ENCODE results near the gene SGSM1. TPM values are rescaled to one million over a fixed set of nuclear protein-coding genes. Genes with fewer than 3 reads are reported as not detected.

SGSM1 gene
- total and polyA plus RNA-seq, 9 donors, result 0.08 to 0.76 (median 0.17) TPM

GRCh38 chr22:24961217-24961844, 155.3 kb downstream of the SGSM1 start:
- Histone ChIP-seq H3K9me3 (replicated peaks; ENCODE audit: control insufficient read depth, low read depth, low read length) (no peaks in the 10 kb centered on the region), H3K27me3 (ENCODE audit: control insufficient read depth, insufficient read depth, low read length) (no peaks in the 10 kb centered on the region), H3K36me3 (ENCODE audit: control insufficient read depth, insufficient read depth, low read length) (no peaks in the 10 kb centered on the region), H3K4me1 (ENCODE audit: control insufficient read depth, insufficient read depth, low read length) (peaks cover 5% of the 10 kb centered on the region), H3K27ac (ENCODE audit: low read length) (no peak overlapping the region), H3K4me3 (ENCODE audit: low read length) (no peak overlapping the region)
- WGBS (ENCODE audit: insufficient coverage), result 75% methylated on average over 8 of the region's 11 CpGs
- no peak for DNase-seq

DNA sequence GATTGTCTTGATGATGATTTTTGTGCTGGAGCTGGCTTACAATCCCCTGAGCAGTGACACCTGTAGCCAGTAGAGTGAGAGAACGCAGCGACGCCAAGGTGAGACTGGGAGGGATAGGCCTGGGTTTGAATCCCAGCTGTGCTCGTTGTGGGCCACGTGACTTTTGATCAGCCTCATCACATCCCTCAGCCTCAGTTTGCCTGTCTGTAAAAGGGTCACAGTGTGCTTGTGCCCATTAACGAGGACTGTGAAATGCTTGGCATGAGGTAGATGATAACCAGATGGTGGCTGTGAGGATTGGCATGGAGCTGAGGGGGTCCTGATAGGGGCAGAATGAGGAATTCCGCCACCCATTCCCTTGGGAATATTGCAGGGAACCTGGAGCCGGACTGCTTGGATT, 156.1 kb downstream of the SGSM1 start:
- no peak for DNase-seq
- H3K27me3 ChIP-seq (ENCODE audit: control insufficient read depth, insufficient read depth, low read length), result no peaks in the 10 kb centered on the region
- H3K4me1 ChIP-seq (ENCODE audit: control insufficient read depth, insufficient read depth, low read length), result peaks cover 6% of the 10 kb centered on the region
- WGBS (ENCODE audit: insufficient coverage), result 78% methylated on average over 3 of the region's 8 CpGs
- H3K36me3 ChIP-seq (ENCODE audit: control insufficient read depth, insufficient read depth, low read length), result no peaks in the 10 kb centered on the region
- H3K27ac ChIP-seq (ENCODE audit: low read length), result no peak overlapping the region
- H3K4me3 ChIP-seq (ENCODE audit: low read length), result no peak overlapping the region
- H3K9me3 ChIP-seq (replicated peaks; ENCODE audit: control insufficient read depth, low read depth, low read length), result no peaks in the 10 kb centered on the region

GRCh38 chr22:24962835-24963234, 156.8 kb downstream of the SGSM1 start:
- Histone ChIP-seq H3K27ac (ENCODE audit: low read length) (no peak overlapping the region), H3K4me1 (ENCODE audit: control insufficient read depth, insufficient read depth, low read length) (peaks cover 6% of the 10 kb centered on the region)
- WGBS (ENCODE audit: insufficient coverage), result 80% methylated on average over 9 of the region's 11 CpGs

DNA sequence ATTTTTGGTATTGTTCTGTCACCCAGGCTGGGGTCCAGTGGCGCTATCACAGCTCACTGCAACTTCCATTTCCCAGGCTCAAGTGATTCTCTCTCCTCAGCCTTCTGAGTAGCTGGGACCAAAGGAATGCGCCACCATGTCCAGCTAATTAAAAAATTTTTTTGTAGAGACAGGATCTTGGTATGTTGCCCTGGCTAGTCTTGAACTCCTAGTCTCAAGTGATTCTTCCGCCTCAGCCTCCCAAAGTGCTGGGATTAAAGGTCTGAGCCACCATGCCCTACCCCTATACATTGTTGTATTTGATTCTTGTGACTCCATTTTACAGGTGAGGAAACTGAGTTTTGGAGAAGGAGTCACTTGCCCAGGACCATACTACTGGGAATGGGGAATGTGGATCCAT, 158.4 kb downstream of the SGSM1 start:
- Histone ChIP-seq H3K27me3 (ENCODE audit: control insufficient read depth, insufficient read depth, low read length) (no peaks in the 10 kb centered on the region), H3K9me3 (replicated peaks; ENCODE audit: control insufficient read depth, low read depth, low read length) (no peaks in the 10 kb centered on the region), H3K4me3 (ENCODE audit: low read length) (no peak overlapping the region), H3K27ac (ENCODE audit: low read length) (no peak overlapping the region), H3K36me3 (ENCODE audit: control insufficient read depth, insufficient read depth, low read length) (no peaks in the 10 kb centered on the region), H3K4me1 (ENCODE audit: control insufficient read depth, insufficient read depth, low read length) (peaks cover 12% of the 10 kb centered on the region)
- no peak for DNase-seq
- WGBS (ENCODE audit: insufficient coverage), result no CpG with 5 or more reads among the region's 3 CpGs

More at GRCh38 chr22:24962835-24963234, 156.8 kb downstream of the SGSM1 start:
- no peak for DNase-seq
- Histone ChIP-seq H3K27me3 (ENCODE audit: control insufficient read depth, insufficient read depth, low read length) (no peaks in the 10 kb centered on the region), H3K9me3 (replicated peaks; ENCODE audit: control insufficient read depth, low read depth, low read length) (no peaks in the 10 kb centered on the region), H3K36me3 (ENCODE audit: control insufficient read depth, insufficient read depth, low read length) (no peaks in the 10 kb centered on the region), H3K4me3 (ENCODE audit: low read length) (no peak overlapping the region)

DNA sequence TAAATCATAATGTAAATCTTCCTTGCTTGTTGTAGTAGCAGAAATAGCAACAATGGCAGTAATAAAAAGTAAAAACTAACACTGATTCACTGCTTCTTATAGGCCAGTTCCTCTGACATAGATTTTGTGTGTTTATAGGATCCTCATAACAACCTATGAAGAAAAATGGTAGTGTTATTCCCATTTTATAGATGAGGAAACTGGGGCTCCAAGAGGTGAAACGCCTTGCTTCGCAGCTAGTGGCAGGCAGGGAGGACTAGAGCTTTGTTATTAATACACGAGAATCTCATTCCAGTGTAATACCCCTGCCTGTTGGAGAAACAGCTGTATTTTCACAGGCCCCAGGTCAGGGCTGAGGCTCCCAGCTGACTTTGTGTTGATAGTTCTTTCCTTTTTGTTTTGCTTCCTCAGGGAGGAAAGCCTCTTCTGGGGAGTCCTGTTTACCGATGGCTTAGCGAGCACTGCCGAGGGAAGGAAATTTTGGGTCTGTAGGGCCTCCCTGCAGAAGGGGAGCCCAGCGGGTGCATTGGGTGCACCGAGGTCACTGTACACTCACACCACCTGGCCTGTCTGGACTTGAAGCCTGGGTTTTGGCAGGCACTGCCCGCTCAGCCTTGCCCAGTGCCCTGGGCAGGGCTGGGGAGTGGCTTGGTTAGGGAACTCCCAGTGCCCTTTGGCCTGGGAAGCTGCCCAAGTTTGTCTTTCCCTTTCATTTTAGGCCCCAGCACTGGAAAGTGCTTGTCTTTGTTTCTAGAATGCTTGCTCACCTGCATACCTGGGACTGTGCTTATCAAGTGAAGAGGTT, 160.0 kb downstream of the SGSM1 start:
- Histone ChIP-seq H3K9me3 (replicated peaks; ENCODE audit: control insufficient read depth, low read depth, low read length) (no peaks in the 10 kb centered on the region), H3K36me3 (ENCODE audit: control insufficient read depth, insufficient read depth, low read length) (no peaks in the 10 kb centered on the region), H3K4me3 (ENCODE audit: low read length) (no peak overlapping the region), H3K27ac (ENCODE audit: low read length) (no peak overlapping the region), H3K4me1 (ENCODE audit: control insufficient read depth, insufficient read depth, low read length) (peaks cover 17% of the 10 kb centered on the region), H3K27me3 (ENCODE audit: control insufficient read depth, insufficient read depth, low read length) (no peaks in the 10 kb centered on the region)
- WGBS (ENCODE audit: insufficient coverage), result 63% methylated on average over 2 of the region's 9 CpGs
- DNase-seq, result no peak

- Histone ChIP-seq H3K36me3 (ENCODE audit: control insufficient read depth, insufficient read depth, low read length) (no peaks in the 10 kb centered on the region), H3K4me3 (ENCODE audit: low read length) (no peak overlapping the region), H3K9me3 (replicated peaks; ENCODE audit: control insufficient read depth, low read depth, low read length) (no peaks in the 10 kb centered on the region), H3K4me1 (ENCODE audit: control insufficient read depth, insufficient read depth, low read length) (peaks cover 17% of the 10 kb centered on the region), H3K27ac (ENCODE audit: low read length) (no peak overlapping the region), H3K27me3 (ENCODE audit: control insufficient read depth, insufficient read depth, low read length) (no peaks in the 10 kb centered on the region)
- WGBS (ENCODE audit: insufficient coverage), result 57% methylated on average over 5 of the region's 8 CpGs
- DNase-seq, result no peak
Observed at GRCh38 chr22:24968066-24968561, 162.1 kb downstream of the SGSM1 start.

DNA sequence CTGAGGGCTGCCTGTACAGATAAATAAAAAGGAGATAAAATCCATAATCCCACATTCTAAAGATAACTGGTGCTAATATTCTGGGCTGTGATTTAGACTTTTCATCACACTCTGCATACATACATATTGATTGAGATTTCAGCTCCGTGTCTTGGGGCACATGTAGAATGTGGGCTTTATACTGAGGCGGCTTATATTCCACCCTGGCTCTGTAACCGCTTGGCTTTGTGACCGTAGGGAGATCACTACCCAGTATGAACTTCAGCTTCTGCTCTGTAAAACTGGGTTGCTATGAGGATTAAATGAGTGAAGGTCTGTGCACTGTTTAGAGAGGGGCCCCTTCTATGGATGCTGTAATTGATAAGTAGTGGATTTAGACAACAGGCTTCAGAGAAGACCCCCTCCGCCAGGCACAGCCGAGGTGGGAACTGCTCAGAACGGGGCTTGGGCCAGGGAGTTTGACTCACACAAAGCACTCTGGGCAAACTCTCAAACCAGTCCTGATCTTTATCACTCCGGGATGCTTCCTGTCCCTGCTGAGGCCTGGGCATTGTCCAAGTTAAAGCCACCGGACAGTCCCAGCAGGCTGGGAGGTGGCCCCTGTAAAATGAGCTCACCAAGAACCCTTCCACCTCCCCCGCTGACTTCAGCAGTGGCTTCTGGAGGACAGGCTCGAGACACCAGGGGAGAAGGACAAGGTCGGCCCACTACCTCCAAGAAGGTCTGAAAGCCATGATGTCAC, 163.7 kb downstream of the SGSM1 start:
- Histone ChIP-seq H3K36me3 (ENCODE audit: control insufficient read depth, insufficient read depth, low read length) (no peaks in the 10 kb centered on the region), H3K27me3 (ENCODE audit: control insufficient read depth, insufficient read depth, low read length) (no peaks in the 10 kb centered on the region), H3K4me1 (ENCODE audit: control insufficient read depth, insufficient read depth, low read length) (peaks cover 17% of the 10 kb centered on the region), H3K27ac (ENCODE audit: low read length) (peak overlapping the region; percentile 33), H3K4me3 (ENCODE audit: low read length) (no peak overlapping the region), H3K9me3 (replicated peaks; ENCODE audit: control insufficient read depth, low read depth, low read length) (no peaks in the 10 kb centered on the region)
- DNase-seq, result peak; percentile 46
- 41% methylated on average over 8 of the region's 12 CpGs for WGBS (ENCODE audit: insufficient coverage)

DNA sequence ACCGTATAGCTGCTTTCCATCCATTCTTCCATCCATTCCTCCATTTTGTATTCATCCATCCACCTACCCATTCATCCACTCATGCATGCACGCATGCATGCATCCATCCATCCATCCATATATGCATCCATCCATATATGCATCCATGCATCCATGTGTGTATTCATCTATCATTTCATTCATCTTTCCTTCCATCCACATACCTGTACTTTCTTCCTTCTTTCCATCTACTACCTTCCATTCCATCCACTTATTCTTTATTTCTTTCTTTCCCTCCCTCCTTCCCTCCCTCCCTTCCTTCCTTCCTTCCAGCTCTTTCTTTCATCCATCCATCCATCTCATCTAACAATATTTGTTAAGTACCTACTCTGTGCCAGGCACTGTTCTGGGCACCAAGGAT, 166.4 kb downstream of the SGSM1 start:
- H3K36me3 ChIP-seq (ENCODE audit: control insufficient read depth, insufficient read depth, low read length), result no peaks in the 10 kb centered on the region
- WGBS (ENCODE audit: insufficient coverage), result 84% methylated on average over 2 of the region's 2 CpGs
- no peak overlapping the region for H3K4me3 ChIP-seq (ENCODE audit: low read length)
- no peaks in the 10 kb centered on the region for H3K9me3 ChIP-seq (replicated peaks; ENCODE audit: control insufficient read depth, low read depth, low read length)
- H3K27me3 ChIP-seq (ENCODE audit: control insufficient read depth, insufficient read depth, low read length), result no peaks in the 10 kb centered on the region
- H3K27ac ChIP-seq (ENCODE audit: low read length), result no peak overlapping the region
- peaks cover 31% of the 10 kb centered on the region for H3K4me1 ChIP-seq (ENCODE audit: control insufficient read depth, insufficient read depth, low read length)
- no peak for DNase-seq

DNA sequence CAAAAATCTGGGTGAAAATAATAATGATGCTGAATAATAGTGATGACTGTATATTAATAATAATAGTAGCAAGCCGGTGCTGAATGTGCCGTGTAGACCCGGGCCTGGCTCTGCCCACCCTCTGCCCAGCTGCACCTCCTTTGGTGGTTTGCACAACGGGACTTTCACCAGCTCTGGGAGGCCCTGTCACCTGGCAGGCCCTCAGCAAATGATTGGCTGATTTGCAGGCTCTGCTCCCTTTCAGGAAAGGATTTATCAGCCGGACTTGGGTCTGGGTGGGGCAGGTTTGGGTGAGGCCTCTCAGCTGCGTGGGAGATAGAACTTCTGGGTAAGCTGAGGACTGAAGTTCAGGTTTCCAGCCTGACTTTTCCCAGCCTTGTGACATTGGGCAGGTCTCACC, 167.9 kb downstream of the SGSM1 start:
- no peak overlapping the region for H3K4me3 ChIP-seq (ENCODE audit: low read length)
- DNase-seq, result no peak
- no peaks in the 10 kb centered on the region for H3K9me3 ChIP-seq (replicated peaks; ENCODE audit: control insufficient read depth, low read depth, low read length)
- H3K36me3 ChIP-seq (ENCODE audit: control insufficient read depth, insufficient read depth, low read length), result no peaks in the 10 kb centered on the region
- 81% methylated on average over 5 of the region's 6 CpGs for WGBS (ENCODE audit: insufficient coverage)
- peaks cover 33% of the 10 kb centered on the region for H3K4me1 ChIP-seq (ENCODE audit: control insufficient read depth, insufficient read depth, low read length)
- H3K27ac ChIP-seq (ENCODE audit: low read length), result no peak overlapping the region
- no peaks in the 10 kb centered on the region for H3K27me3 ChIP-seq (ENCODE audit: control insufficient read depth, insufficient read depth, low read length)

- no peaks in the 10 kb centered on the region for H3K36me3 ChIP-seq (ENCODE audit: control insufficient read depth, insufficient read depth, low read length)
- DNase-seq, result no peak
- WGBS (ENCODE audit: insufficient coverage), result 100% methylated on average over 1 of the region's 5 CpGs
- H3K27ac ChIP-seq (ENCODE audit: low read length), result no peak overlapping the region
- H3K4me3 ChIP-seq (ENCODE audit: low read length), result no peak overlapping the region
- H3K4me1 ChIP-seq (ENCODE audit: control insufficient read depth, insufficient read depth, low read length), result peaks cover 29% of the 10 kb centered on the region
- H3K27me3 ChIP-seq (ENCODE audit: control insufficient read depth, insufficient read depth, low read length), result no peaks in the 10 kb centered on the region
- H3K9me3 ChIP-seq (replicated peaks; ENCODE audit: control insufficient read depth, low read depth, low read length), result no peaks in the 10 kb centered on the region
Observed at GRCh38 chr22:24975125-24975640, 169.2 kb downstream of the SGSM1 start.

All from muscle of leg (tissue), 11 donors.